IPS-18c (cell line): ENCODE measurements around the gene DDHD1.
"Not testable (repeated sequence)": the region's sequence is repeated elsewhere in the genome, so short reads cannot be mapped to it uniquely, and the experiment has no call there.

Experiments used
- H3K4me3 ChIP-seq: 2 replicates; pipeline ENCODE4 v1.7.0; 2013; ENCODE audit warnings: low read depth, mild to moderate bottlenecking, low read length, moderate library complexity; ENCODE audit not compliant: insufficient read depth
- H3K9me3 ChIP-seq: one replicate; pipeline ENCODE4 v1.6.1; 2013; ENCODE audit warnings: mild to moderate bottlenecking, low read length, moderate library complexity; ENCODE audit not compliant: control insufficient read depth, insufficient read depth

DDHD1 gene

GRCh38 chr14:53152887-53153701, at the start of gene DDHD1:
DDHD1 (minus strand) TSS chr14:53153323; CDS start chr14:53153098, 225 bp downstream.
- H3K4me3 ChIP-seq = peak within 1 kb of the TSS; percentile 81

GRCh38 chr14:53195949-53196348, 42.8 kb upstream of the DDHD1 start:
- peaks cover 7% of the 10 kb centered on the region for H3K9me3 ChIP-seq

More at GRCh38 chr14:53152887-53153701, at the start of gene DDHD1:
- H3K9me3 ChIP-seq = peaks cover 6% of the 10 kb centered on the region

GRCh38 chr14:53193193-53193592, 40.1 kb upstream of the DDHD1 start:
- H3K9me3 ChIP-seq = peaks cover 2% of the 10 kb centered on the region
- H3K4me3 ChIP-seq = no peak overlapping the region

More at GRCh38 chr14:53195949-53196348, 42.8 kb upstream of the DDHD1 start:
- no peak overlapping the region for H3K4me3 ChIP-seq

GRCh38 chr14:53192052-53192760, 39.1 kb upstream of the DDHD1 start:
- no peak overlapping the region for H3K4me3 ChIP-seq
- no peaks in the 10 kb centered on the region for H3K9me3 ChIP-seq

- H3K4me3 ChIP-seq = no peak overlapping the region
- H3K9me3 ChIP-seq = no peaks in the 10 kb centered on the region
Measured at GRCh38 chr14:53190938-53191337, 37.8 kb upstream of the DDHD1 start.

GRCh38 chr14:53187921-53188463, 34.9 kb upstream of the DDHD1 start:
- H3K4me3 ChIP-seq = no peak overlapping the region
- no peaks in the 10 kb centered on the region for H3K9me3 ChIP-seq

GRCh38 chr14:53186532-53186931, 33.4 kb upstream of the DDHD1 start:
- Histone ChIP-seq H3K4me3 (no peak overlapping the region), H3K9me3 (no peaks in the 10 kb centered on the region)

- Histone ChIP-seq H3K9me3 (peaks cover 3% of the 10 kb centered on the region), H3K4me3 (no peak overlapping the region)
Measured at GRCh38 chr14:53183611-53184010, 30.5 kb upstream of the DDHD1 start.

GRCh38 chr14:53183056-53183455, 29.9 kb upstream of the DDHD1 start:
- Histone ChIP-seq H3K4me3 (no peak overlapping the region), H3K9me3 (peaks cover 3% of the 10 kb centered on the region)

GRCh38 chr14:53181463-53182081, 28.4 kb upstream of the DDHD1 start:
- H3K4me3 ChIP-seq, H3K9me3 ChIP-seq: not testable (repeated sequence)

GRCh38 chr14:53180272-53181221, 27.4 kb upstream of the DDHD1 start:
- no peak overlapping the region for H3K4me3 ChIP-seq
- peaks cover 3% of the 10 kb centered on the region for H3K9me3 ChIP-seq

- not testable (repeated sequence) for H3K4me3 ChIP-seq, H3K9me3 ChIP-seq
Measured at GRCh38 chr14:53179486-53180005, 26.4 kb upstream of the DDHD1 start.

GRCh38 chr14:53175375-53175774, 22.3 kb upstream of the DDHD1 start:
- no peak overlapping the region for H3K4me3 ChIP-seq
- H3K9me3 ChIP-seq = no peaks in the 10 kb centered on the region

GRCh38 chr14:53174918-53175317, 21.8 kb upstream of the DDHD1 start:
- Histone ChIP-seq H3K9me3 (no peaks in the 10 kb centered on the region), H3K4me3 (no peak overlapping the region)

- H3K9me3 ChIP-seq = peaks cover 2% of the 10 kb centered on the region
- no peak overlapping the region for H3K4me3 ChIP-seq
Measured at GRCh38 chr14:53168786-53169185, 15.7 kb upstream of the DDHD1 start.

- Histone ChIP-seq H3K9me3 (peaks cover 2% of the 10 kb centered on the region), H3K4me3 (no peak overlapping the region)
Measured at GRCh38 chr14:53167602-53168328, 14.6 kb upstream of the DDHD1 start.
